Omental fat pad (tissue), 4 donors: ENCODE measurements around the gene SCML2. TPM values are rescaled to one million over a fixed set of nuclear protein-coding genes. Genes with fewer than 3 reads are reported as not detected.

ENCODE experiments used
- ATAC-seq: fragments of 150-250 bp; one replicate; pipeline ENCODE4 v1.9.1; 2016; ENCODE audit warnings: mild to moderate bottlenecking, moderate library complexity; ENCODE audit not compliant: low FRiP score
- DNase-seq: peaks from one replicate; pipeline ENCODE4 v3.0.0-alpha.2; 2019; ENCODE audit warnings: low spot score
- CTCF ChIP-seq, 3 donors: fragments of 450-650 bp; IDR thresholded peaks; one replicate each; pipeline ENCODE4 v1.5.1; 2016 to 2017; ENCODE audit warnings: antibody characterized with exemption in 3 of 3, mild to moderate bottlenecking in 3 of 3, moderate library complexity in 2 of 3
- total RNA-seq, 4 donors: library from RNA; depleted of rRNA; stranded (reverse); fragments of >200 nt; gene quantifications; one replicate each; pipeline ENCODE4 v1.1.0, GENCODE V29; 2016

SCML2 gene
- total RNA-seq, 4 donors from 2014 or later = 1.3 to 2.2 (median 1.8) TPM

DNA sequence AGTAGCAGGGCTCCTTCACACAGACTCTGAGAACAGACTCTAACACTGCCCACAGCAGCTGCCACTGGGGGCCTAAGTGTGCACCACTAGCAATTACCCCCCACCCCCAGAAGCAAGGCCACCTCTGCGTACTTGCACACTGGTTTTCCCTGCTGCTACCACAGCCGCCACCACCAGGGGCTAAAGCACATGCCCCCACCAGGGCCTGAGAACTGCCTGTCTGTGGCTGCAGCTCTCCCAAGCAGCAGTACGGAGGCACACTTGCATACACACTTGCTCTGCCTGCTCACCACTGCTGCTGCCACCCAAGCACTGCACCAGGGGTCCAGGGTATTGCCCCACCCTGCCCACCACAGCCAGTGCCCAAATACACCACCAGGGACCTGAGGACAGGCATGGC lies 59.6 kb downstream of the SCML2 start:
- ATAC-seq = peak; percentile 14
- TF ChIP-seq CTCF (IDR thresholded peaks at IDR 0.05) = no peak
- no peak for DNase-seq

- no peak for DNase-seq
- ATAC-seq = no peak
Measured at GRCh38 chrX:18291006-18291545, 63.4 kb downstream of the SCML2 start.

GRCh38 chrX:18290200-18290599 lies 64.3 kb downstream of the SCML2 start:
- ATAC-seq = no peak
- DNase-seq = no peak
- no peak for TF ChIP-seq CTCF (IDR thresholded peaks at IDR 0.05)

More at GRCh38 chrX:18291006-18291545, 63.4 kb downstream of the SCML2 start:
- no peak for TF ChIP-seq CTCF (IDR thresholded peaks at IDR 0.05)

GRCh38 chrX:18288716-18289115 lies 65.8 kb downstream of the SCML2 start:
- no peak for DNase-seq
- TF ChIP-seq CTCF (IDR thresholded peaks at IDR 0.05) = no peak
- ATAC-seq = no peak

- TF ChIP-seq CTCF (IDR thresholded peaks at IDR 0.05) = no peak
- DNase-seq (no peak), ATAC-seq (no peak)
Measured at GRCh38 chrX:18286322-18286831, 68.1 kb downstream of the SCML2 start.

DNA sequence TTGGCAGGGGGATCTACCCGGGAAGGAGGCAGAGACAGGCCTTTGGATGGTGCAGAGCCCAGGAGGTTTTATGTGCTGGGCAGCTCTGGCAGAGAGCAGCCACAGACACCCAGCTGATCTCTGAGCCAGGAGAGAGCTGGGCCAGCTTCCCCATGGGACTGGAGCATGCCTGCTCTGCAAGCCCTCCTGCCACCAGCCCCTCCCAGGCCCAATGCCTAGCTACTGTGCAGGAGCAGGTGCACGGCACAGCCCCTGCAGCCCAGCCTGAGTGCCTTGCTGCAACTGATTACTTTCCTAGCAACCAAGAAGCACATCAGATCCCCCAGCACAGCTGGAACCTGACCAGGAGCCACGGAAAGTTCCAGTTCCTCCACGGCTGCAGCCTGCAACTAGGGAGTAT lies 76.0 kb downstream of the SCML2 start:
- DNase-seq (no peak), ATAC-seq (no peak)
- no peak for TF ChIP-seq CTCF (IDR thresholded peaks at IDR 0.05)

- TF ChIP-seq CTCF (IDR thresholded peaks at IDR 0.05) = no peak
- no peak for DNase-seq
- no peak for ATAC-seq
Measured at GRCh38 chrX:18272222-18272621, 82.3 kb downstream of the SCML2 start.
